ENCODE data around the gene CES4A. TPM values are rescaled to one million over a fixed set of nuclear protein-coding genes. Genes with fewer than 3 reads are reported as not detected.
A peak's percentile ranks its signal among the peaks of the same experiment; 100 is the strongest.

The CES4A gene
- total RNA-seq, 4 donors from 2014 or later, result 18.6 to 24.7 (median 21.2) TPM

DNA sequence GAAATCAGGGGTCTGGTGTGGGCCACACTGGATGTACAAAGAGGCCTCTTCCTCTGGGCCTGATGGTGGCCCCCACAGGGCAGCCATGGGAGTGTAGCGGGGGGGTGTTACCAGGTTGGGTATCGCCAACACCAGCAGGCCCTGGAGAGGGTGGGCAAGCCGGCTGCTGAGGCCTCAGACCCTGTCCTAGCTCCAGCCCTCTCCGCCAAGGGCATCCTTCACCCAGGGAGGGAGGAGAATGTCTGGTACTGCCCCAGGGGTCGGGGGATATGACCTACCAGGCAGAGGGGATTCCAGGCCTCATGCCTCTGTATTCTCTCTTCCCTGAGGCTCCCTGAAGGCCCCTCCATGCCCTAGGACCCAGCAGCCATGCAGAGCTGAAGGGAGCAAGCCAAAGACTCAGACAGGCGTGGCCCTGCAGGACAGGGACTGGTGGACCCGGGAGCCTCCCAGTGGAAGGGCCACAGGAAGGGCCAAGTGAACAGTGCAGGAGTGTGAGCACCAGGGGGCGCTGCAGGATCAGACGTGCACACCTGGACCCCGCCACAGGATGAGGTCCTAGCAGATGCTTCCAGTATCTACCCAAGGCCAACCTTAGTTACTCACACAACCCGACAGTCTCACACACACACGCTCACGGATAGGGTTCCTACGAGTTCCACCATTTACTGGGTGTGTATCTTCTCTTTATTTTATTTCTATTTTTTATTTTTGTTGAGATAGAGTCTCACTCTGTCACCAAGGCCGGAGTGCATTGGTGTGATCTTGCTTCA lies 10.9 kb upstream of the CES4A start:
- H3K9me3 ChIP-seq, result no peaks in the 10 kb centered on the region
- 24 to 31% methylated on average over 12 to 14 of the region's 15 CpGs for WGBS, 2 donors
- DNase-seq (ENCODE audit: low spot score in 2 of 2), result peak; percentile 88 to 94

DNA sequence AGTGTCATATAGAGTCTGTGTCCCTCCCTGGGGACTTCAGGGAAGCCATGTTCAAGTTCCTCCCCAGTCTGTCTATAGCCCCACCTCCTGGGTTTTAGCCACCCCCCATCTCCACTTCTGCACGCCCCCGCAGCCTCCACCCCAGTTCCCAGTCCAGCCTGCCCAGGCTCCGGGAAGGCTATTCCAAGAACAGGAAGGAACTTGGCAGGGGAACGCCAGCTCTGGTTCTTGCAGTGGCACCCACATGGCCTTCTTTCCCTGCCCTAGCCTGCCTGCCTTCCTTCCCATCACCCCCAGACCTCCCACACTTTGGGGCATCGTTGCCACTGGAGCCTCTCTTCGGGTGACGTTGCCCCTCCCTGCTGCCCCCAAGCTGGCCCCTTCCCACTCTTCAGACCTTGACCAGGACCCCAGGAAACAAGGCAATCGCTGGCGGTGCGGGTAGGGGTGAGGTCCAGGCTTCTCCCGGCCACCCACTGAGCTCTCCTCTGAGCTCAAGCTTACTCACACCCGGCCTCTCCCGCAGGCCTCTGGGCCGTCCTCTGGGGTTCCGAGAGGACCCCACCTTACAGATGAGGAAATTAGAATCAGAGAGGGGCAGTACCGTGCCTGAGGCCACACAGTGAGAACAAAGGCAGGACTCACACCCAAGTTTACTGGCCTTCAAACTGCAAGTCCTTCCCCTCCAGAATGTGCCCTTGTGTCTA lies 9.2 kb upstream of the CES4A start:
- Histone ChIP-seq H3K4me1 (peaks cover 0 to 26% (median 5%) of the 10 kb centered on the region in 4 donors), H3K9me3 (no peaks in the 10 kb centered on the region), H3K27ac (peak overlapping the region in 2 of 4 donors; percentile 52 to 53), H3K27me3 (no peaks in the 10 kb centered on the region), H3K4me3 (no peak overlapping the region), H3K36me3 (no peaks in the 10 kb centered on the region)
- no peak for DNase-seq (ENCODE audit: low spot score in 2 of 2)
- TF ChIP-seq POLR2A (IDR thresholded peaks at IDR 0.05) (no peak), EP300 (IDR thresholded peaks at IDR 0.05) (no peak)
- 43 to 45% methylated on average over 12 to 15 of the region's 16 CpGs for WGBS, 2 donors

More for the DNA sequence above, 10.9 kb upstream of the CES4A start:
- Histone ChIP-seq H3K27me3 (no peaks in the 10 kb centered on the region), H3K4me3 (no peak overlapping the region), H3K4me1 (peaks cover 0 to 26% (median 5%) of the 10 kb centered on the region in 4 donors), H3K27ac (no peak overlapping the region), H3K36me3 (no peaks in the 10 kb centered on the region)
- TF ChIP-seq, protein P1, sequence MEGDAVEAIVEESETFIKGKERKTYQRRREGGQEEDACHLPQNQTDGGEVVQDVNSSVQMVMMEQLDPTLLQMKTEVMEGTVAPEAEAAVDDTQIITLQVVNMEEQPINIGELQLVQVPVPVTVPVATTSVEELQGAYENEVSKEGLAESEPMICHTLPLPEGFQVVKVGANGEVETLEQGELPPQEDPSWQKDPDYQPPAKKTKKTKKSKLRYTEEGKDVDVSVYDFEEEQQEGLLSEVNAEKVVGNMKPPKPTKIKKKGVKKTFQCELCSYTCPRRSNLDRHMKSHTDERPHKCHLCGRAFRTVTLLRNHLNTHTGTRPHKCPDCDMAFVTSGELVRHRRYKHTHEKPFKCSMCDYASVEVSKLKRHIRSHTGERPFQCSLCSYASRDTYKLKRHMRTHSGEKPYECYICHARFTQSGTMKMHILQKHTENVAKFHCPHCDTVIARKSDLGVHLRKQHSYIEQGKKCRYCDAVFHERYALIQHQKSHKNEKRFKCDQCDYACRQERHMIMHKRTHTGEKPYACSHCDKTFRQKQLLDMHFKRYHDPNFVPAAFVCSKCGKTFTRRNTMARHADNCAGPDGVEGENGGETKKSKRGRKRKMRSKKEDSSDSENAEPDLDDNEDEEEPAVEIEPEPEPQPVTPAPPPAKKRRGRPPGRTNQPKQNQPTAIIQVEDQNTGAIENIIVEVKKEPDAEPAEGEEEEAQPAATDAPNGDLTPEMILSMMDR (IDR thresholded peaks at IDR 0.05), result peak; percentile 93 to 99 (median 96)
- TF ChIP-seq POLR2A (IDR thresholded peaks at IDR 0.05) (no peak), EP300 (IDR thresholded peaks at IDR 0.05) (no peak)

DNA sequence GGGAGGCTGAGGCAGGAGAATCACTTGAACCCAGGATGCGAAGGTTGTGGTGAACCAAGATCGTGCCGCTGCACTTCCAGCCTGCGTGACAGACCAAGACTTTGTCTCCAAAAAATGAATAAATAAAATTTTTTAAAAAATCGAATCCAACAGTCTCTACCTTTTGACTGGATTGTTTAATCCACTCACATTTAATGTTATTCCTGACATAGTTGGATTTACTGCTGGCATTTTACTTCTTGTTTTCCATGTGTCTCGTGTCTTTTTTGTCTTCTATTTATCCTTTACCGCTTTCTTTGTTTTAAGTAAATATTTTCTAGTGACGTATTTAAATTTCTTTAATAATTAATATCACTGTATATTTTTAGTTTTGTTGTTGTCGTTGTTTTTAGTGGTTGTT lies 5.4 kb upstream of the CES4A start:
- Histone ChIP-seq H3K4me1 (peaks cover 0 to 18% (median 4%) of the 10 kb centered on the region in 4 donors), H3K36me3 (no peaks in the 10 kb centered on the region), H3K27ac (no peak overlapping the region), H3K9me3 (no peaks in the 10 kb centered on the region), H3K4me3 (no peak overlapping the region), H3K27me3 (no peaks in the 10 kb centered on the region)
- no peak for DNase-seq (ENCODE audit: low spot score in 2 of 2)
- TF ChIP-seq EP300 (IDR thresholded peaks at IDR 0.05) (no peak), POLR2A (IDR thresholded peaks at IDR 0.05) (no peak)
- TF ChIP-seq, protein P1 (IDR thresholded peaks at IDR 0.05), result no peak
- 93 to 95% methylated on average over 9 of the region's 9 CpGs for WGBS, 2 donors

DNA sequence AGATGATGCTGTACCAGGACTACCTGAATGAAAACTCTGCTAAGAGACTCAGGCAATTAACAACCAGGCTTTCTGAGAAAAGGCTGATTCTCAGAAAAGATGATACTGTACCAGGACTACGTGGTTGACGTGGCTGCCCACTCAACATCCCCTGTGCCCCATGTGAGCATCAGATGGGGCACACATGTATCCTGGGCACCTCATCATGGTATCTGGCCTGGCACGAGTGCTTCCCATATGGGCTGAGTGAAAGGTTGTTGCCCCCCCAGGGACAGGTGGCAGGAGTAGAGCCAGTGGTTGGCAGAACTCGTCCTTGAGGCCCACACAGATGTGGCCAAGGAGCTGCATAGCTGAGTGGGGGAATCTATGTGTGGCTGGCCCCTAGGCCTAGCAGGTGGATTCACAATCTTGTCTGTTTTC lies 3.5 kb upstream of the CES4A start:
- 88 to 96% methylated on average over 2 to 4 of the region's 4 CpGs for WGBS, 2 donors

DNA sequence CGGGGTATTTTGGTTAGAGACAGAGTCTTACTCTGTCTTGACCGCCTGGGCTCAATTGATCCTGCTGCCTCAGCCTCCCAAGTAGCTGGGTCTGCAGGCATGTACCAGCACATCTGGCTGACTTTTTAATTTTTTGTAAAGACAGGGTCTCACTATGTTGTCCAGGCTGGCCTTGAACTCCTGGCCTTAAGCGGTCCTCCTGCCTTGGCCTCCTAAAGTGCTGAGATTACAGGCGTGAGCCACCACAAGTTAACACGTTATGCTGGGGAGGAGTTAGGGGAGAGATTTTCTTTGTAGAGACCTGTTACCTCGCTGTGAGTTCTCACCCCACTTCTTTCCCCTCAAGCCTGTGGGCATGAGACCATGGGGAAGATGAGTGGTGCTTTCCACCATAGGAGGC lies 1.8 kb upstream of the CES4A start:
- Histone ChIP-seq H3K9me3 (no peaks in the 10 kb centered on the region), H3K27me3 (no peaks in the 10 kb centered on the region), H3K36me3 (no peaks in the 10 kb centered on the region), H3K27ac (no peak overlapping the region), H3K4me3 (no peak overlapping the region), H3K4me1 (no peaks in the 10 kb centered on the region)
- DNase-seq (ENCODE audit: low spot score in 2 of 2), result no peak
- TF ChIP-seq POLR2A (IDR thresholded peaks at IDR 0.05) (no peak), EP300 (IDR thresholded peaks at IDR 0.05) (no peak)
- TF ChIP-seq, protein P1 (IDR thresholded peaks at IDR 0.05), result no peak
- WGBS, 2 donors, result 90 to 92% methylated on average over 6 of the region's 6 CpGs

More for the DNA sequence above, 3.5 kb upstream of the CES4A start:
- TF ChIP-seq EP300 (IDR thresholded peaks at IDR 0.05), result no peak
- TF ChIP-seq, protein P1 (IDR thresholded peaks at IDR 0.05), result no peak
- no peak for TF ChIP-seq POLR2A (IDR thresholded peaks at IDR 0.05)
- no peaks in the 10 kb centered on the region for H3K27me3 ChIP-seq
- no peak overlapping the region for H3K4me3 ChIP-seq
- H3K27ac ChIP-seq, result no peak overlapping the region
- H3K4me1 ChIP-seq, result no peaks in the 10 kb centered on the region
- no peaks in the 10 kb centered on the region for H3K36me3 ChIP-seq
- H3K9me3 ChIP-seq, result no peaks in the 10 kb centered on the region
- no peak for DNase-seq (ENCODE audit: low spot score in 2 of 2)

Measured in tibial nerve (tissue), 4 donors.